HG02938 (cell line): ENCODE results near the gene HCAR2.
"Not testable (repeated sequence)": the region's sequence is repeated elsewhere in the genome, so short reads cannot be mapped to it uniquely, and the experiment has no call there.

Experiments
- ATAC-seq: cut with Tn5 transposase; IDR thresholded peaks from one replicate; pipeline ENCODE4 v1.9.1; 2021; ENCODE audit warnings: mild to moderate bottlenecking, moderate library complexity; ENCODE audit not compliant: unreplicated experiment

Gene HCAR2

DNA sequence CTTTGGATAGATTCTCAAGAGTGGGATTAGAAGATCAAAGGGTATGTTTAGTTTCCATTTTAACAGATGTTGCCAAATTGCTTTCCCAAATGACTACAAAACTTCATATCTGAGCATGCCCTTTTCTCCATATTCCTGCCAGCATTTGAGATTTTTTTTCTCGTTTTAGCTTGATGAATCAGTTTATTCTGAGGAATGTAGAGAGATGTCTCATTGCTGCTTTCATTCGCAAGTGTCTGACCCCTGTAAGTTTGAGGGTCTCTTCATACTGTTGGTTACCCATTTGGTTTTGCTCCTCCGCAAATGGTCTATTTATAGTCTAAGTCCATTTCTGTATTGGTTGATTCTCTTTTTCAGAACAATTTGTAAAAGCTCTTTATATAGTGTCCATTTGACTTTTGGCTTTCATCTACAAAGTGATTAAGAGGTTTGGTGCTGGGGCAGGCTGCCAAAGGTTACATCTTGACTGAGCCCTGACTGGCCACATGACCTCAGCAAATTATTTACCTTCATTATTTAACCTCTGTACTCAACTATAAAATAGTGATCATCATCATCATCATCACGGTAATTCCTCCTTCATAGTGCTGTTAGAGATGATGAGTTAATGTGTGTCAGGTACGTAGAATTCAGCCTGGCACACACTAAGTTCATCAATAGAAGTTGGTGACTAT is 33.6 kb downstream of the HCAR2 start:
- no peak for ATAC-seq

DNA sequence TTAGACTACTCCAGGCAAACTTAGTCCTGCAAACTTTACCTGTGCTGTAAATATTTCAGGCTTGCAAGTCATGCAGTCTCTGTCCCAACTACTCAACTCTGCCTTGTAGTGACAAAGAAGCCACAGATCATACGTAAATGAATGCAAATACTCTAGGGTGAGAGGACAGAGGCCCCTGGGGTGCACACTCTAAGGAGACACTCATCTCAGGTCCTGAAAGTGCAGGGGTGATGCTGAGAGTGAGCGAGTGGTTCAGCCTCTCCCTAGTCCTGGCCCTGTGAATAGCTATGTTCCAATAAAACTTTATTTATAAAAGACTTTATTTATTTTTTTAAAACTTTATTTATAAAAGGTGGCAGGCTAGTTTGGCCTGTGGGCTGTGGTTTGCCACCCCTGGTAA is 34.9 kb downstream of the HCAR2 start:
- ATAC-seq: no peak

DNA sequence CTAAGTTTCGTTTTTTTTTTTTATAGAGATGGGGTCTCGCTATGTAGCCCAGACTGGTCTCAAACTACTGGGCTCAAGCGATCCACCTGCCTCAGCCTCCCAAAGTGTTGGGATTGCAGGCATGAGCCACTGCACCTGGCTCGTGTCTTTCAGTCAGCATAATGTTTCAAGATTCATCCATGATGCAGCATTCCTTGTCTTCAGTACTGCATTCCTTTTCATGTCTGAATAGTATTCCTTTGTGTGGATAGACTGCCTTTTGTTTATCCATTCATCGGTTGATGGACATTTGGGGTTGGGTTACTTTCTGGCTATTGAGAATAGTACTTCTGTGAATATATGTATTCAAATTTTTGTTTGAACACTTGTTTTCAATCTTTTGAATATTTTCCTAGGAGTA is 37.4 kb downstream of the HCAR2 start:
- ATAC-seq: no peak

DNA sequence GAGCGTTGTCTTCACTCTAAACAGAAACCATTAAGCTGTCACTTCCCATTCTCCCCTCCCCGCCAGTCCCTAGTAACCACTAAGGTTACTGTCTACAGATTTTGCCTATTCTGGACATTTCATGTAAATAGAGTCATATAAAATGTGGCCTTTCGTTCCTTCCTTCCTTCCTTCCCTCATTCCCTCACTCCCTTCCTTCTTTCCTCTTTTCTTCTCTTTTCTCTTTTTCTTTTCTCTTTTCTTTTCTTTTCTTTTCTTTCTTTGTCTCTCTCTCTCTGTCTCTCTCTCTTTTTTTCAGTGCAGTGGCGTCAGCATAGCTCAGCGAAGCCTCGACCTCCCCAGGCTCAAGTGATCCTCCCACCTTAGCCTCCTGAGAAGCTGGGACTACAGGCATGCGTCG is 37.8 kb downstream of the HCAR2 start:
- no peak for ATAC-seq

DNA sequence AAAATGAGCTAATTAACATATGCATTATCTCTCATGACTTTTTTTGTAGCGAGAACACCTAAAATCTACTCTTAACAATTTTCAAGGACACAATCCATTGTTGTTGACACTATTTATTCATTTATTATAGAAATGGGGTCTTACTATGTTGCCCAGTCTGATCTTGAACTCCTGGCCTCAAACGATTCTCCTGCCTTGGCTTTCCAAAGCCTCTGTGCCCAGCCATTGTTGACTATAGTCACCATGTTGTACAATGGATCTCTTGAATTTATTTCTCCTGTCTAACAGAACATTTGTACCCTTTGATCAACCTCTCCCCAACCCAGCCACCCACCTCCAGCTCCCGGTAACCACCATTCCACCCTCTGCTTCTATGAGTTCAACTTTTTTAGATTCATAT is 41.2 kb downstream of the HCAR2 start:
- no peak for ATAC-seq

DNA sequence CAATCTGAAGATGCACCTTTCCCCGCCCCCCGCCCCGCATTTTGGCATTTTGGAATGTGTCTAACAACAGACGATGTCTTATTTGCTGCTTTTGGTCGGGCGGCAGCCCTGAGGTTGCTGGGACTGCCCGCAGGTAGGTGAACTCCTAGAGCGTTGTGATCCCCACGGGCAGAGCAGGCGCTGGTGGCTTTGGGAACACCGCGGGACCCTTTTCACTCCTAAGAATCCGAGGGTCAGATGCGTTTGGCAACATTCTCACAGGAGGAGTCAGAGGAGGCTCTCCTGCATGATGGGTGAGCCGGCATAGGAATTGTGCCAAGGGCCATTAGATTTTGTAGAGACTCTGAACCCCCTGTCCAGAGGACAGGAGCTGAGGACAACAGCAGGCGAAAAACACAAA is 41.9 kb downstream of the HCAR2 start:
- ATAC-seq: no peak

DNA sequence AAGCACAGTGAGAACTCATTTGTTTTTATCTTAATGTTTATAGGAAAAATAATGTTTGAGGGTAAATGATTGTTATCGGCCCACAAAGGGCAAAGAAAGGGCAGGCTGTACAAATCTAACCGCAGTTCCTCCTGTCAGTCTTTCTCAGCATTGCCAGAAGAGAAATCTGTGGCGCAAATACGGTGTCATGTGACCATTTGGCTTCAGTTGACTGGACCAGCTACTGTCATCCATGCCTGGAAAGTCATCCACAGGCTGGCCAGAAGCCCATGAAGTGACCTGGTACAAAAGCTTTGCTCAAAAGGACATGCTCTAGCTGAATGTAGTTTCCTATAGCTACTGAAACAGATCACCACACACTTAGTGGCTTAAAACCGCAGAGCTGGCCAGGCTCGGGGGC is 43.6 kb downstream of the HCAR2 start:
- ATAC-seq: no peak

DNA sequence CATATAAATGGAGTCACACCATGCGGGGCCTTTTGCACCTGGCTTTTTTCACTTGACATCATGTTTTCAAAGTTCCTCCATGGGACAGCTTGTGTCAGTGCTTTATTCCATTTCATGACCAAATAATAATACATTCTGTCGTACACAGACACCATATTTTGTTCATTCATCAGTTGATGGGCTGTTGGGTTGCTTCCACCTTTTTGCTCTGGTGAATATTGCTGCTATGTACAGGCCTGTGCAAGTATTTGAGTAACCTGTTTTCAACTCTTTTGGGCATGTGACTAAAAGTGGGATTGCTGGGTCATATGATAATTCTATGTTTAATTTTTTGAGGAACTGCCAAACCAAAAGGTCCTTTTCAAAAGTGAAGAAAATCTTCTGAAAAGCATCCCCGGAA is 46.9 kb downstream of the HCAR2 start:
- no peak for ATAC-seq

DNA sequence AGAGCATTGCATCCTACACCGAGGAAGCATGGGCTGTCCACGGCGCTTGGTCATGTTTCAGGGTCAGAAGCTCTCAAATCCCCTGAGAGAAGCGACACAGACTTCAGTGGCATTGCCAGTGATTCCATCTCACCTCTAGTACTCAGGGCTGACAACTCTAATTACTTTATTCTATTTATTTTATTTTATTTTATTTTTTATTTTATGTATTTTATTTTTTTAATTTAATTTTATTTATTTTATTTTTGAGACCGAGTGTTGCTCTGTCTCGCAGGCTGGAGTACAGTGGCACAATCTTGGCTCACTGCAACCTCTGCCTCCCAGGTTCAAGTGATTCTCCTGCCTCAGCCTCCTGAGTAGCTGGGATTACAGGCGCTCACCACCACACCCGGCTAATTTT is 49.9 kb downstream of the HCAR2 start:
- not testable (repeated sequence) for ATAC-seq

DNA sequence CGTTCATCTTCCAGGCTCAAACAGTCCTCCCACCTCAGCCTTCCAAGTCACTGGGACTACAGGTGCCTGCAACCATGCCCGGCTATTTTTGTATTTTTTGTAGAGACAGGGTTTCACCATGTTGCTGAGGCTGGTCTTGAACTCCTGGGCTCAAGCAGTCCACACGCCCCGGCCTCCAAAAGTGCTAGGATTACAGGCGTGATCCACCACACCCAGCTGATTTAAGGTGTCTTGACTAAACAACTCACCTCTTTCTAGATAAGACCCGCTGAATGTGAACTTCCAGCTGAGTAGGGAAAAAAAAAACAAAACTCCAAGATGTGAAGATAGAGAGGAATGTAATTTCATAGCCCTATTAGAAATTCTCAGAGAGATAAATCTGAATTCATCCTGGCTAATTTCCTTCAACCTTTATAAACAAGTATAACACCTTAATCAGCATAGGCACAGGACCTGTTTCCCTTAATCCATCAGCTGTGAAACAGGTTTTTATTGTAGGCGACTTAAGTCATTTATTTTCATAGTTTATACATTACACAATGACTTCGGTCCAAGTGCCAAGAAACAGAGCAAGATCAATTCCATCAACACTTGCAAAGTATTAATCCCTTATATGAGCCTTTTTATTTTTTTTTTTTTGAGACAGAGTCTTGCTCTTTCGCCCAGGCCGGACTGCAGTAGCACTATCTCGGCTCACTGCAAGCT is 51.5 kb downstream of the HCAR2 start:
- ATAC-seq: no peak
